Measurements from ENCODE around the gene C16orf86.
A peak's percentile ranks its signal among the peaks of the same experiment; 100 is the strongest.

The C16orf86 gene

GRCh38 chr16:67644038-67644437, 22.6 kb upstream of the C16orf86 start:
- TF ChIP-seq, protein P1, sequence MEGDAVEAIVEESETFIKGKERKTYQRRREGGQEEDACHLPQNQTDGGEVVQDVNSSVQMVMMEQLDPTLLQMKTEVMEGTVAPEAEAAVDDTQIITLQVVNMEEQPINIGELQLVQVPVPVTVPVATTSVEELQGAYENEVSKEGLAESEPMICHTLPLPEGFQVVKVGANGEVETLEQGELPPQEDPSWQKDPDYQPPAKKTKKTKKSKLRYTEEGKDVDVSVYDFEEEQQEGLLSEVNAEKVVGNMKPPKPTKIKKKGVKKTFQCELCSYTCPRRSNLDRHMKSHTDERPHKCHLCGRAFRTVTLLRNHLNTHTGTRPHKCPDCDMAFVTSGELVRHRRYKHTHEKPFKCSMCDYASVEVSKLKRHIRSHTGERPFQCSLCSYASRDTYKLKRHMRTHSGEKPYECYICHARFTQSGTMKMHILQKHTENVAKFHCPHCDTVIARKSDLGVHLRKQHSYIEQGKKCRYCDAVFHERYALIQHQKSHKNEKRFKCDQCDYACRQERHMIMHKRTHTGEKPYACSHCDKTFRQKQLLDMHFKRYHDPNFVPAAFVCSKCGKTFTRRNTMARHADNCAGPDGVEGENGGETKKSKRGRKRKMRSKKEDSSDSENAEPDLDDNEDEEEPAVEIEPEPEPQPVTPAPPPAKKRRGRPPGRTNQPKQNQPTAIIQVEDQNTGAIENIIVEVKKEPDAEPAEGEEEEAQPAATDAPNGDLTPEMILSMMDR (IDR thresholded peaks at IDR 0.05; ENCODE audit: insufficient read depth, low read depth, low read length, missing control alignments), result no peak
- DNase-seq (ENCODE audit: low read depth), result no peak

GRCh38 chr16:67645397-67646121, 21.1 kb upstream of the C16orf86 start:
- no peak for DNase-seq (ENCODE audit: low read depth)
- no peak overlapping the region for H3K4me3 ChIP-seq (ENCODE audit: low read length)

More at GRCh38 chr16:67644038-67644437, 22.6 kb upstream of the C16orf86 start:
- no peak overlapping the region for H3K4me3 ChIP-seq (ENCODE audit: low read length)

DNA sequence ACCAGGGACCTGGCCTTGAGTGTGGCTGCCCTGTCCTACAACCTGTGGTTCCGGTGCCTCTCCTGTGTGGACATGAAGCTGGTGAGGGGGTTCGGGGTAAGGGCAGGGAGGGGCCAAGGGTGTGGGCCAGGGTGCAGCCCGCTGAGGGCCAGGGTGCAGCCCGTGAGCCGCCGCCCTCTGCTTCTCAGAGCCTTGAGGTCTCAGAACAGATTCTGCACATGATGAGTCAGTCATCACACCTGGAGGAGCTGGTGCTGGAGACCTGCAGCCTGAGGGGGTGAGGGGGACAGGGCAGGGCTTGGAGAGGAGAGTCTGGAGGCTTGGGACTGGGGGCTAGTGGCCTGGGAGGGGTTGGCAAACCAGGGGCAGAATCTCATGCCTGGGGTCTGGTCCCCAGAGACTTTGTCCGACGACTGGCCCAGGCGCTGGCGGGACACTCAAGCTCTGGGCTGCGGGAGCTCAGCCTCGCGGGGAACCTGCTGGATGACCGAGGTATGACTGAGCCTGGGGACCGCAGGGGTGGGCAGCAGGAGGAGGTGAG, 19.4 kb upstream of the C16orf86 start:
- TF ChIP-seq, protein P1 (IDR thresholded peaks at IDR 0.05; ENCODE audit: insufficient read depth, low read depth, low read length, missing control alignments), result no peak
- no peak overlapping the region for H3K4me3 ChIP-seq (ENCODE audit: low read length)
- peak; percentile 58 for DNase-seq (ENCODE audit: low read depth)

More at GRCh38 chr16:67645397-67646121, 21.1 kb upstream of the C16orf86 start:
- TF ChIP-seq, protein P1 (IDR thresholded peaks at IDR 0.05; ENCODE audit: insufficient read depth, low read depth, low read length, missing control alignments), result no peak

GRCh38 chr16:67647681-67648080, 18.9 kb upstream of the C16orf86 start:
- DNase-seq (ENCODE audit: low read depth), result no peak
- TF ChIP-seq, protein P1 (IDR thresholded peaks at IDR 0.05; ENCODE audit: insufficient read depth, low read depth, low read length, missing control alignments), result no peak
- H3K4me3 ChIP-seq (ENCODE audit: low read length), result no peak overlapping the region

GRCh38 chr16:67648088-67648763, 18.4 kb upstream of the C16orf86 start:
- TF ChIP-seq, protein P1 (IDR thresholded peaks at IDR 0.05; ENCODE audit: insufficient read depth, low read depth, low read length, missing control alignments), result no peak
- no peak for DNase-seq (ENCODE audit: low read depth)
- H3K4me3 ChIP-seq (ENCODE audit: low read length), result no peak overlapping the region

DNA sequence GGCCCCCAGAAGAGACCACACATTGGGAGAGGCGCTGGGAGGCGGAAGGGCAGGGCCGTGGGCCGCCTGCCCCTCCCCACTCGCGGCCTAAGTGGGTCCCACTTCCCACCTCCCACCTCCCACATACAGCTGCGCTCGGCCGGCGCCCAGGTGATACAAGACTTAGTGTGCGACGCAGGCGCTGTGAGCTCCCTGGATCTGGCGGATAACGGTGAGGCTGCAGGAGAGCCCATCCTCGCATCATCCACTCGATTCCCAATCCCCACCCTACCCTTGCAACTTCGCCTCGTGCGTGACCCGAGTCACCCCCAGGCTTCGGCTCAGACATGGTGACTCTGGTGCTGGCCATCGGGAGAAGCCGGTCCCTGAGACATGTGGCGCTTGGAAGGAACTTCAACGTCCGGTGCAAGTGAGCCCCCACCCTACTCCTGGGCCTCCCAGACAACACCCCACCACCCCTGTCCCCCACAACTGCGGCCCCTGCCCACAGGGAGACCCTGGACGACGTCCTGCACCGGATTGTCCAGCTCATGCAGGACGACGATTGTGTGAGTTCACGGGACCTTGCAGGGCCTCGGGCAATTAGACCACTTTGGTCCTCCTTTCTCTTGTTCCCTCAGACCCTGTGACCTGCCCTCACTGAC, 17.7 kb upstream of the C16orf86 start:
- DNase-seq (ENCODE audit: low read depth), result no peak
- no peak overlapping the region for H3K4me3 ChIP-seq (ENCODE audit: low read length)
- TF ChIP-seq, protein P1 (IDR thresholded peaks at IDR 0.05; ENCODE audit: insufficient read depth, low read depth, low read length, missing control alignments), result no peak
